ENCODE results near the gene SLFN14. TPM values are rescaled to one million over a fixed set of nuclear protein-coding genes. Genes with fewer than 3 reads are reported as not detected.
"Not testable (repeated sequence)": the region's sequence is repeated elsewhere in the genome, so short reads cannot be mapped to it uniquely, and the experiment has no call there.

SLFN14 gene
- total RNA-seq, 5 donors from 2014 or later (not counting 1 experiment from before 2014, with no cell fraction given) = not detected

- Mint-ChIP-seq H3K27me3 (no peaks in the 10 kb centered on the region), H3K9me3 (no peaks in the 10 kb centered on the region), H3K36me3 (peaks cover 16% of the 10 kb centered on the region), H3K4me3 (peak overlapping the region; percentile 75 to 89 (median 75)), H3K27ac (peak overlapping the region; percentile 89 to 99), H3K4me1 (peaks cover 61 to 75% (median 65%) of the 10 kb centered on the region in 3 donors)
- ATAC-seq (replicated peaks in 1 of 4) (peak; percentile 10 to 40 (median 18)), DNase-seq (peak in 8 of 35 experiments; percentile 10 to 46 (median 21))
- Histone ChIP-seq H3K27ac (ENCODE audit: low read length) (peak overlapping the region; percentile 82), H3K4me1 (ENCODE audit: control insufficient read depth in 1 of 2, extremely low read depth in 1 of 2, insufficient read depth in 2 of 2, low read length in 2 of 2) (peaks cover 45 to 55% of the 10 kb centered on the region in 2 experiments), H3K4me3 (ENCODE audit: control insufficient read depth in 1 of 2, extremely low read depth in 1 of 2, low read length in 1 of 2) (peak overlapping the region; percentile 62 to 71), H3K36me3 (ENCODE audit: control insufficient read depth in 2 of 2, extremely low read depth in 1 of 2, insufficient read depth in 1 of 2, low read length in 1 of 2) (no peaks in the 10 kb centered on the region), H3K27me3 (replicated peaks in 1 of 2; ENCODE audit: control insufficient read depth in 2 of 2, extremely low read depth in 1 of 2, insufficient read depth in 2 of 2, low read length in 1 of 2) (no peaks in the 10 kb centered on the region), H3K9me3 (no peaks in the 10 kb centered on the region)
- ChIA-PET CTCF (interaction anchor here in 1 of 2 donors (0.7 to 8.7 kb wide), 7 partner anchors 8 to 322 kb away, joined by 3 to 136 read pairs (median 3); no protein-coding TSS in a partner anchor), POLR2A (interaction anchor here (0.5 to 0.7 kb wide), 6 partner anchors 8 to 318 kb away, joined by 3 to 15 read pairs (median 3); no protein-coding TSS in a partner anchor)
- 4% methylated on average over 4 of the region's 13 CpGs for WGBS (ENCODE audit: insufficient coverage)
Measured at GRCh38 chr17:35536664-35537171, 23.9 kb downstream of the SLFN14 start.

- peak in 1 of 35 experiments; percentile 19 for DNase-seq
- peaks cover 18% of the 10 kb centered on the region for H3K36me3 Mint-ChIP-seq
- not testable (repeated sequence) for H3K36me3 ChIP-seq (ENCODE audit: control insufficient read depth in 2 of 2, extremely low read depth in 1 of 2, insufficient read depth in 1 of 2, low read length in 1 of 2); ATAC-seq (replicated peaks in 1 of 4); H3K9me3 Mint-ChIP-seq; H3K9me3 ChIP-seq; H3K27me3 ChIP-seq (replicated peaks in 1 of 2; ENCODE audit: control insufficient read depth in 2 of 2, extremely low read depth in 1 of 2, insufficient read depth in 2 of 2, low read length in 1 of 2); H3K27me3 Mint-ChIP-seq
- WGBS (ENCODE audit: insufficient coverage) = 31% methylated on average over 3 of the region's 9 CpGs
- peak overlapping the region; percentile 89 to 99 for H3K27ac Mint-ChIP-seq
- ChIA-PET CTCF (interaction anchor here (0.6 to 8.7 kb wide), 20 partner anchors 14 to 394 kb away, joined by 3 to 136 read pairs (median 3); partner anchors contain the start of genes PEX12 (in 1 of the 2) and SLFN13 (in 1 of the 2)), POLR2A (interaction anchor here (0.6 to 0.7 kb wide), 4 partner anchors 28 to 48 kb away, joined by 3 to 9 read pairs (median 4); no protein-coding TSS in a partner anchor)
- Histone ChIP-seq H3K4me1 (ENCODE audit: control insufficient read depth in 1 of 2, extremely low read depth in 1 of 2, insufficient read depth in 2 of 2, low read length in 2 of 2) (peaks cover 44 to 57% of the 10 kb centered on the region in 2 experiments), H3K4me3 (ENCODE audit: control insufficient read depth in 1 of 2, extremely low read depth in 1 of 2, low read length in 1 of 2) (peak overlapping the region; percentile 62 to 71), H3K27ac (ENCODE audit: low read length) (peak overlapping the region; percentile 82)
- H3K4me3 Mint-ChIP-seq = peak overlapping the region; percentile 75 to 89 (median 75)
- peaks cover 60 to 80% (median 65%) of the 10 kb centered on the region in 3 donors for H3K4me1 Mint-ChIP-seq
Measured at GRCh38 chr17:35535406-35535805, 25.2 kb downstream of the SLFN14 start.

- no peaks in the 10 kb centered on the region for H3K27me3 ChIP-seq (replicated peaks in 1 of 2; ENCODE audit: control insufficient read depth in 2 of 2, extremely low read depth in 1 of 2, insufficient read depth in 2 of 2, low read length in 1 of 2)
- H3K27me3 Mint-ChIP-seq = no peaks in the 10 kb centered on the region
- POLR2A ChIA-PET = interaction anchor here (0.6 to 0.7 kb wide), 5 partner anchors 36 to 321 kb away, joined by 3 to 6 read pairs (median 3); no protein-coding TSS in a partner anchor
- H3K4me3 Mint-ChIP-seq = peak overlapping the region; percentile 75 to 89 (median 75)
- WGBS (ENCODE audit: insufficient coverage) = no CpG with 5 or more reads among the region's 3 CpGs
- CTCF ChIA-PET = interaction anchor here (0.5 to 8.7 kb wide), 21 partner anchors 8 to 879 kb away, joined by 3 to 136 read pairs (median 3); partner anchors contain the start of genes PEX12 (in 1 of the 2) and SLFN13 (in 1 of the 2)
- H3K36me3 Mint-ChIP-seq = peaks cover 19% of the 10 kb centered on the region
- H3K9me3 ChIP-seq = no peaks in the 10 kb centered on the region
- H3K9me3 Mint-ChIP-seq = no peaks in the 10 kb centered on the region
- peaks cover 36 to 55% of the 10 kb centered on the region in 2 experiments for H3K4me1 ChIP-seq (ENCODE audit: control insufficient read depth in 1 of 2, extremely low read depth in 1 of 2, insufficient read depth in 2 of 2, low read length in 2 of 2)
- ATAC-seq (replicated peaks in 1 of 4) = no peak
- DNase-seq = no peak
- H3K4me3 ChIP-seq (ENCODE audit: control insufficient read depth in 1 of 2, extremely low read depth in 1 of 2, low read length in 1 of 2) = peak overlapping the region in 1 of 2 donors; percentile 62
- peak overlapping the region; percentile 82 for H3K27ac ChIP-seq (ENCODE audit: low read length)
- no peaks in the 10 kb centered on the region for H3K36me3 ChIP-seq (ENCODE audit: control insufficient read depth in 2 of 2, extremely low read depth in 1 of 2, insufficient read depth in 1 of 2, low read length in 1 of 2)
- H3K27ac Mint-ChIP-seq = peak overlapping the region; percentile 89 to 99
- H3K4me1 Mint-ChIP-seq = peaks cover 59 to 78% (median 63%) of the 10 kb centered on the region in 3 donors
Measured at GRCh38 chr17:35534576-35535093, 26.0 kb downstream of the SLFN14 start.

- H3K27me3 Mint-ChIP-seq = no peaks in the 10 kb centered on the region
- Histone ChIP-seq H3K27me3 (replicated peaks in 1 of 2; ENCODE audit: control insufficient read depth in 2 of 2, extremely low read depth in 1 of 2, insufficient read depth in 2 of 2, low read length in 1 of 2) (no peaks in the 10 kb centered on the region), H3K4me3 (ENCODE audit: control insufficient read depth in 1 of 2, extremely low read depth in 1 of 2, low read length in 1 of 2) (no peak overlapping the region), H3K36me3 (ENCODE audit: control insufficient read depth in 2 of 2, extremely low read depth in 1 of 2, insufficient read depth in 1 of 2, low read length in 1 of 2) (no peaks in the 10 kb centered on the region), H3K9me3 (no peaks in the 10 kb centered on the region), H3K4me1 (ENCODE audit: control insufficient read depth in 1 of 2, extremely low read depth in 1 of 2, insufficient read depth in 2 of 2, low read length in 2 of 2) (peaks cover 19 to 43% of the 10 kb centered on the region in 2 experiments), H3K27ac (ENCODE audit: low read length) (peak overlapping the region; percentile 82)
- H3K27ac Mint-ChIP-seq = peak overlapping the region; percentile 47 to 66
- peak in 1 of 35 experiments; percentile 52 for DNase-seq
- H3K4me1 Mint-ChIP-seq = peaks cover 72 to 89% (median 74%) of the 10 kb centered on the region in 3 donors
- peak in 1 of 4 experiments; percentile 29 for ATAC-seq (replicated peaks in 1 of 4)
- peak overlapping the region in 2 of 3 donors; percentile 25 to 63 for H3K4me3 Mint-ChIP-seq
- ChIA-PET CTCF (interaction anchor here in 1 of 2 donors (0.6 to 2.9 kb wide), 9 partner anchors 10 to 468 kb away, joined by 3 to 13 read pairs (median 4); no protein-coding TSS in a partner anchor), POLR2A (interaction anchor here (0.6 to 1.5 kb wide), 4 partner anchors 158 to 284 kb away, joined by 3 to 6 read pairs (median 3); partner anchors contain the start of gene SLFN11 (in 1 of the 2))
- no peaks in the 10 kb centered on the region for H3K9me3 Mint-ChIP-seq
- peaks cover 49% of the 10 kb centered on the region for H3K36me3 Mint-ChIP-seq
- WGBS (ENCODE audit: insufficient coverage) = no CpG with 5 or more reads among the region's 1 CpG
Measured at GRCh38 chr17:35531160-35531559, 29.5 kb downstream of the SLFN14 start.

GRCh38 chr17:35529866-35530265 lies 30.8 kb downstream of the SLFN14 start:
- H3K4me1 ChIP-seq (ENCODE audit: control insufficient read depth in 1 of 2, extremely low read depth in 1 of 2, insufficient read depth in 2 of 2, low read length in 2 of 2) = peaks cover 17 to 35% of the 10 kb centered on the region in 2 experiments
- peak overlapping the region; percentile 42 to 63 (median 57) for H3K4me3 Mint-ChIP-seq
- no peaks in the 10 kb centered on the region for H3K27me3 Mint-ChIP-seq
- H3K9me3 ChIP-seq = no peaks in the 10 kb centered on the region
- H3K36me3 ChIP-seq (ENCODE audit: control insufficient read depth in 2 of 2, extremely low read depth in 1 of 2, insufficient read depth in 1 of 2, low read length in 1 of 2) = no peaks in the 10 kb centered on the region
- H3K4me1 Mint-ChIP-seq = peaks cover 82 to 94% (median 83%) of the 10 kb centered on the region in 3 donors
- H3K27ac Mint-ChIP-seq = peak overlapping the region; percentile 63 to 90
- no peak overlapping the region for H3K4me3 ChIP-seq (ENCODE audit: control insufficient read depth in 1 of 2, extremely low read depth in 1 of 2, low read length in 1 of 2)
- peak overlapping the region; percentile 52 for H3K27ac ChIP-seq (ENCODE audit: low read length)
- 68% methylated on average over 3 of the region's 8 CpGs for WGBS (ENCODE audit: insufficient coverage)
- no peaks in the 10 kb centered on the region for H3K27me3 ChIP-seq (replicated peaks in 1 of 2; ENCODE audit: control insufficient read depth in 2 of 2, extremely low read depth in 1 of 2, insufficient read depth in 2 of 2, low read length in 1 of 2)
- H3K36me3 Mint-ChIP-seq = peaks cover 57% of the 10 kb centered on the region
- ChIA-PET CTCF (interaction anchor here in 1 of 2 donors (2.9 kb wide), 1 partner anchor 9 kb away, joined by 13 read pairs; no protein-coding TSS in a partner anchor), POLR2A (interaction anchor here in 1 of 2 donors (0.5 kb wide), 1 partner anchor 8 kb away, joined by 4 read pairs; no protein-coding TSS in a partner anchor)
- peak in 1 of 35 experiments; percentile 59 for DNase-seq
- no peaks in the 10 kb centered on the region for H3K9me3 Mint-ChIP-seq
- peak in 1 of 4 experiments; percentile 46 for ATAC-seq (replicated peaks in 1 of 4)

GRCh38 chr17:35529326-35529725 lies 31.3 kb downstream of the SLFN14 start:
- peaks cover 82 to 94% (median 83%) of the 10 kb centered on the region in 3 donors for H3K4me1 Mint-ChIP-seq
- no CpG with 5 or more reads among the region's 1 CpG for WGBS (ENCODE audit: insufficient coverage)
- H3K27me3 Mint-ChIP-seq; CTCF ChIA-PET; H3K9me3 ChIP-seq; H3K27me3 ChIP-seq (replicated peaks in 1 of 2; ENCODE audit: control insufficient read depth in 2 of 2, extremely low read depth in 1 of 2, insufficient read depth in 2 of 2, low read length in 1 of 2); ATAC-seq (replicated peaks in 1 of 4); H3K4me3 ChIP-seq (ENCODE audit: control insufficient read depth in 1 of 2, extremely low read depth in 1 of 2, low read length in 1 of 2); H3K36me3 ChIP-seq (ENCODE audit: control insufficient read depth in 2 of 2, extremely low read depth in 1 of 2, insufficient read depth in 1 of 2, low read length in 1 of 2); DNase-seq; H3K9me3 Mint-ChIP-seq: not testable (repeated sequence)
- Histone ChIP-seq H3K27ac (ENCODE audit: low read length) (peak overlapping the region; percentile 52), H3K4me1 (ENCODE audit: control insufficient read depth in 1 of 2, extremely low read depth in 1 of 2, insufficient read depth in 2 of 2, low read length in 2 of 2) (peaks cover 12 to 36% of the 10 kb centered on the region in 2 experiments)
- peak overlapping the region in 2 of 3 donors; percentile 49 to 72 for H3K4me3 Mint-ChIP-seq
- peaks cover 55% of the 10 kb centered on the region for H3K36me3 Mint-ChIP-seq
- peak overlapping the region; percentile 73 to 74 for H3K27ac Mint-ChIP-seq
- POLR2A ChIA-PET = interaction anchor here in 1 of 2 donors (0.5 kb wide), 1 partner anchor 8 kb away, joined by 4 read pairs; no protein-coding TSS in a partner anchor
